Right renal pelvis (tissue), 4 donors: ENCODE results near the gene ALKAL2. TPM values are rescaled to one million over a fixed set of nuclear protein-coding genes. Genes with fewer than 3 reads are reported as not detected.
"Not testable (repeated sequence)": the region's sequence is repeated elsewhere in the genome, so short reads cannot be mapped to it uniquely, and the experiment has no call there.

Experiments
- DNase-seq, 4 donors: peaks; one replicate each; pipeline ENCODE4 v3.0.0-alpha.2; 2013; ENCODE audit warnings: low read depth in 4 of 4, low spot score in 3 of 4, missing footprints in 1 of 4
- polyA plus RNA-seq, 4 donors: library from polyadenylated mRNA; unstranded; fragments of 120-200 nt; gene quantifications; one replicate each; pipeline ENCODE4 v1.2.1, GENCODE V29; 2013; ENCODE audit not compliant: insufficient read length in 4 of 4

ALKAL2 gene
- polyA plus RNA-seq, result 1 to 10 TPM; 3.8 to 6.7 (median 5.5) TPM

- DNase-seq, result no peak
Observed at GRCh38 chr2:287911-288757, at the start of gene ALKAL2. ALKAL2 (minus strand) TSS chr2:288091; CDS start chr2:287835, 256 bp downstream.

GRCh38 chr2:336949-337348 lies 49.1 kb upstream of the ALKAL2 start:
- DNase-seq, result not testable (repeated sequence)

- DNase-seq, result no peak
Observed at GRCh38 chr2:336360-336759, 48.5 kb upstream of the ALKAL2 start.

- no peak for DNase-seq
Observed at GRCh38 chr2:332592-332991, 44.7 kb upstream of the ALKAL2 start.

GRCh38 chr2:328761-329160 lies 40.9 kb upstream of the ALKAL2 start:
- DNase-seq, result no peak

GRCh38 chr2:323035-323434 lies 35.1 kb upstream of the ALKAL2 start:
- DNase-seq, result no peak

- DNase-seq, result no peak
Observed at GRCh38 chr2:322326-322725, 34.4 kb upstream of the ALKAL2 start.

- no peak for DNase-seq
Observed at GRCh38 chr2:320561-320960, 32.7 kb upstream of the ALKAL2 start.

GRCh38 chr2:319059-319600 lies 31.2 kb upstream of the ALKAL2 start:
- DNase-seq, result no peak

- no peak for DNase-seq
Observed at GRCh38 chr2:317501-318424, 29.9 kb upstream of the ALKAL2 start.

GRCh38 chr2:316381-316780 lies 28.5 kb upstream of the ALKAL2 start:
- DNase-seq, result no peak

GRCh38 chr2:315925-316324 lies 28.0 kb upstream of the ALKAL2 start:
- DNase-seq, result not testable (repeated sequence)

- no peak for DNase-seq
Observed at GRCh38 chr2:314561-315336, 26.9 kb upstream of the ALKAL2 start.

- DNase-seq, result no peak
Observed at GRCh38 chr2:313991-314390, 26.1 kb upstream of the ALKAL2 start.

- no peak for DNase-seq
Observed at GRCh38 chr2:310994-311393, 23.1 kb upstream of the ALKAL2 start.

- no peak for DNase-seq
Observed at GRCh38 chr2:309954-310510, 22.1 kb upstream of the ALKAL2 start.

- DNase-seq, result no peak
Observed at GRCh38 chr2:309148-309953, 21.5 kb upstream of the ALKAL2 start.

GRCh38 chr2:305366-305765 lies 17.5 kb upstream of the ALKAL2 start:
- no peak for DNase-seq

GRCh38 chr2:296354-296753 lies 8.5 kb upstream of the ALKAL2 start:
- DNase-seq, result no peak
